ENCODE measurements around the gene MAP1LC3B2.
A peak's percentile ranks its signal among the peaks of the same experiment; 100 is the strongest.

GRCh38 chr12:116520801-116521471 lies 38.2 kb upstream of the MAP1LC3B2 start:
- TF ChIP-seq TAF1 (IDR thresholded peaks at IDR 0.05; ENCODE audit: borderline replicate concordance, low read depth, low read length) (no peak), CTCF (IDR thresholded peaks at IDR 0.05) (no peak), PBX3 (IDR thresholded peaks at IDR 0.05) (no peak), JUND (IDR thresholded peaks at IDR 0.05) (no peak), MAX (IDR thresholded peaks at IDR 0.05; ENCODE audit: low read depth) (0 out of 2 replicates have a peak, but pooled peaks have one; percentile 30), RCOR1 (IDR thresholded peaks at IDR 0.05; ENCODE audit: low read length) (no peak), ELF1 (IDR thresholded peaks at IDR 0.05) (no peak), EZH2phosphoT487 (IDR thresholded peaks at IDR 0.05; ENCODE audit: borderline replicate concordance, low read depth) (no peak), RFX5 (IDR thresholded peaks at IDR 0.05; ENCODE audit: low read length) (no peak), POLR2AphosphoS5 (IDR thresholded peaks at IDR 0.05; ENCODE audit: low read depth, low read length) (no peak), USF2 (IDR thresholded peaks at IDR 0.05; ENCODE audit: borderline replicate concordance, low read depth, low read length) (no peak)

Data from SK-N-SH (cell line).